ENCODE measurements around the gene SLC23A1.
A peak's percentile ranks its signal among the peaks of the same experiment; 100 is the strongest.

The SLC23A1 gene

DNA sequence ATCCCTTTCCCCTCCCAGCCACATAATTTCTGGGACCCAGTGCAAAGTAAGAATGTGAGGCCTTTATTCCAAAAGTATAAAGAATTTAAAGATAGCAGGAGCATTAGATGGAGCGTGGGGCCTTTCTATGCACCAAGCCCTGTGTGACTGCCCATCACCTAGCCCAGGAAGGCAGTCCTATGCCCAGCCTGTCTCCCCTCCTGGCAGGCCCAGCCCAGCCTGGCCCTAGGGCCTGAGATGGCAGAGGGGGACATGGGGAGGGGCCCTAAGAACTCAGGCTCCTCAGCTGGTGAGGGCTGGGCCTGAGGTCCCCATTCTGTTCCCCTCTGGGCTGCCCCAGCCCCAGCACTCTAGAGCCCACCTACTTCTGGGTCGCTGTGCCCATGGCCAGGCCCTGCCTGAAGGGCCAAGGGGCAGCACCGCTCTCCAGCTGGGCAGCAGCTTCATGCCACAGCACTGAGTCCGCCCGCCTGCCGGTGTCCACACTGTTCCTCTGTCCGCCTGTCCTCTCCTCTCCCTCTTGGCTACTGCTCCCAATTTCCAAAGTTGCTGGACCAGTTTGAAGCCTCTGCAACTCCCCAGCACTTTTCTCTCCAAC, 995 bp upstream of the SLC23A1 start:
- Histone ChIP-seq H3F3A (ENCODE audit: control insufficient read depth, insufficient read depth) (peaks cover 51% of the 10 kb centered on the region), H3K4me1 (ENCODE audit: control insufficient read depth, low read length) (peaks cover 64% of the 10 kb centered on the region), H3K4me2 (ENCODE audit: low read length) (peak overlapping the region; percentile 99), H3K9me3 (ENCODE audit: control insufficient read depth, insufficient read depth, low read length) (no peaks in the 10 kb centered on the region), H3K9me2 (replicated peaks; ENCODE audit: control insufficient read depth, low read length) (no peaks in the 10 kb centered on the region), H3K4me3 (ENCODE audit: low read length) (peak overlapping the region; percentile 99), H3K79me2 (ENCODE audit: control insufficient read depth, low read length) (peaks cover 31% of the 10 kb centered on the region), H3K27ac (ENCODE audit: low read depth, low read length) (peak overlapping the region; percentile 99), H3K36me3 (ENCODE audit: control insufficient read depth, low read length) (peaks cover 43% of the 10 kb centered on the region), H3K27me3 (ENCODE audit: control insufficient read depth, low read length) (no peaks in the 10 kb centered on the region), H4K20me1 (ENCODE audit: control insufficient read depth, insufficient read depth, low read depth, low read length) (no peaks in the 10 kb centered on the region; the same call in 1 of the 2 replicates)
- TF ChIP-seq EZH2phosphoT487 (IDR thresholded peaks at IDR 0.05; ENCODE audit: borderline replicate concordance, low read length) = no peak
- no peak for TF ChIP-seq CTCF (IDR thresholded peaks at IDR 0.05; ENCODE audit: low read depth, low read length, poor library complexity, severe bottlenecking)

DNA sequence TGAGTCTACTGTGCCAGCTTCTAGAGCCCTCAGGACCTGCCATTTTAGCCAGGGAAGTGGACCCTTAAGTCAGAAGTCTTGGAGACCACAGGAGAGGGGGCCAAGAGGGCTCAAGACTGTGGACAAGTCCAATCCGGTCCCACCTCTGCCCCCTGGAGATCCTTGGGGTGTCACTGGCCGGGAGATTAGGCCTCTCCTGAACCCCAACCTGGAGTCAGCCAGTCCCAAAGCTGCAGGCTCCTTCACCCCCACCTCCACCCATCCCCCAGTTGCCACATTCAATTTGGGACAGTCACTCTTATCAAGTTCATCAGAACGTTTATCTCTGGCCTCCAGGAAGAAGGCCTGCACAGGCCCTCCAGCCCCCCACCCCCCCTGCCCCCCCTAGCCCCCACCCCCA, 290 bp downstream of the SLC23A1 start:
- Histone ChIP-seq H3K4me2 (ENCODE audit: low read length) (peak overlapping the region; percentile 29; the same call in 1 of the 2 replicates), H3K79me2 (ENCODE audit: control insufficient read depth, low read length) (peaks cover 18% of the 10 kb centered on the region), H3K9me3 (ENCODE audit: control insufficient read depth, insufficient read depth, low read length) (no peaks in the 10 kb centered on the region), H3K4me3 (ENCODE audit: low read length) (no peak overlapping the region), H4K20me1 (ENCODE audit: control insufficient read depth, insufficient read depth, low read depth, low read length) (no peaks in the 10 kb centered on the region; the same call in 1 of the 2 replicates), H3F3A (ENCODE audit: control insufficient read depth, insufficient read depth) (peaks cover 45% of the 10 kb centered on the region), H3K27me3 (ENCODE audit: control insufficient read depth, low read length) (no peaks in the 10 kb centered on the region), H3K36me3 (ENCODE audit: control insufficient read depth, low read length) (peaks cover 31% of the 10 kb centered on the region), H3K27ac (ENCODE audit: low read depth, low read length) (peak overlapping the region; percentile 17; the same call in 1 of the 2 replicates), H3K4me1 (ENCODE audit: control insufficient read depth, low read length) (peaks cover 60% of the 10 kb centered on the region), H3K9me2 (replicated peaks; ENCODE audit: control insufficient read depth, low read length) (no peaks in the 10 kb centered on the region)
- TF ChIP-seq CTCF (IDR thresholded peaks at IDR 0.05; ENCODE audit: low read depth, low read length, poor library complexity, severe bottlenecking) = no peak
- no peak for TF ChIP-seq EZH2phosphoT487 (IDR thresholded peaks at IDR 0.05; ENCODE audit: borderline replicate concordance, low read length)

DNA sequence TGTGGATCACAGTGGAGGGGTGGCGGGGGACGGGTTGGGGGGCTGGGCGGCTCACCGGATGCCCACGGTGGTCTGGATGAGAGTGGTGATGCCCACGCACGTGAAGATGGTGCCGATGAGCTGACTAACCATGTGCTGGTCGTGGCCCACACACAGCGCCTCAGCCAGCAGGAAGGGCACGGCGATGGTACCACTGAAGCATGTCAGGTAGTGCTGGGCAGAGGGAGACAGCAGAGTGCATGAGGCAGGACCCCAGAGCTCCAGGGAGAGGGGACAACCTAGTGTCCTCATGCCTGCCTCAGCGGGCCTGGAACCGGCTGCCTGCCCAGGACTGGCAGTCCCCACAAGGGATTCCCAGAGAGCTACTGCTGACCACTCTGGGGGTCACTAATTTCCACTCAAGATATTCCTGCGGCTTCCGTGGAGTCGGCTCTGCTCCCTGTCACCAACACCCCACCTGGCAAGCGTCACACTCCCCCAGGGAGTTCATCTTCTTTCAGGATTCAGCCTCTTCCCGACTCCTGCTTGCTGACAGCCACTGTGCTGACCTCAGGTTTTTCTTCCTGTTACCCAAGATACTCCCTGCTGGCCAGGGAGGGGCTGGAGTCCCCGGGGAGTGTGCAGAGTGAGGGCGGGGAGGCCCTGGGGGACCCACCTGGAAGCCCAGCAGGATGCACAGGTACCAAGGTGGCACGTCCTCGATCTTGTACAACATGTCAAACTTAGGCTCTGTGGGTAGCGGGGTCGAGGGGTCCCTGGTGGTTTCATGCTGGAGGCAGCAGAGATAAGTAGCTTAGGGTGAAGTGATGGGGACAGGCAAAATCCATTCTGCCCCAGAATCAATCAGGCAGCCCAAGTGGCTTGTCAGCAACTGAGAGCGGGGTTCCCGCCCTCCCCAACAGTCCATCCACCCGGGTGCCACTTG, 998 bp downstream of the SLC23A1 start:
- Histone ChIP-seq H3K9me3 (ENCODE audit: control insufficient read depth, insufficient read depth, low read length) (no peaks in the 10 kb centered on the region), H3K27ac (ENCODE audit: low read depth, low read length) (peak overlapping the region; percentile 17; the same call in 1 of the 2 replicates), H3K27me3 (ENCODE audit: control insufficient read depth, low read length) (no peaks in the 10 kb centered on the region), H3F3A (ENCODE audit: control insufficient read depth, insufficient read depth) (peaks cover 42% of the 10 kb centered on the region), H3K4me3 (ENCODE audit: low read length) (no peak overlapping the region), H4K20me1 (ENCODE audit: control insufficient read depth, insufficient read depth, low read depth, low read length) (no peaks in the 10 kb centered on the region; the same call in 1 of the 2 replicates), H3K4me2 (ENCODE audit: low read length) (peak overlapping the region; percentile 29), H3K9me2 (replicated peaks; ENCODE audit: control insufficient read depth, low read length) (no peaks in the 10 kb centered on the region), H3K4me1 (ENCODE audit: control insufficient read depth, low read length) (peaks cover 53% of the 10 kb centered on the region), H3K79me2 (ENCODE audit: control insufficient read depth, low read length) (peaks cover 11% of the 10 kb centered on the region), H3K36me3 (ENCODE audit: control insufficient read depth, low read length) (peaks cover 24% of the 10 kb centered on the region)
- TF ChIP-seq CTCF (IDR thresholded peaks at IDR 0.05; ENCODE audit: low read depth, low read length, poor library complexity, severe bottlenecking) (no peak), EZH2phosphoT487 (IDR thresholded peaks at IDR 0.05; ENCODE audit: borderline replicate concordance, low read length) (no peak)

All from DOHH2 (cell line).